22Rv1 (cell line): ENCODE data around the gene UNC5C.

ENCODE experiments used
- CTCF ChIP-seq: fragments of 450-650 bp; IDR thresholded peaks from 2 replicates; pipeline ENCODE4 v1.5.1; 2017; ENCODE audit warnings: mild to moderate bottlenecking
- ZFX ChIP-seq: fragments of 450-650 bp; IDR thresholded peaks from 2 replicates; pipeline ENCODE4 v1.6.1; 2017; ENCODE audit warnings: antibody characterized with exemption, borderline replicate concordance

- TF ChIP-seq CTCF (no peak), ZFX (no peak)
Observed at GRCh38 chr4:95457353-95457752, 91.4 kb downstream of the UNC5C start.
